OCI-LY1 (cell line): ENCODE measurements around the gene TECPR2.
A peak's percentile ranks its signal among the peaks of the same experiment; 100 is the strongest.

Source experiments
- H2AFZ ChIP-seq: fragments of 200-600 bp; sonication (generic), shearing (Covaris generic); 2 replicates; pipeline ENCODE4 v1.6.0; 2014; ENCODE audit warnings: antibody characterized with exemption, mild to moderate bottlenecking, low read length
- H3F3A ChIP-seq: fragments of 200-600 bp; sonication (generic), shearing (Covaris generic); 2 replicates; pipeline ENCODE4 v1.6.0; 2014; ENCODE audit warnings: mild to moderate bottlenecking, antibody characterized with exemption, low read length, moderate library complexity; ENCODE audit not compliant: insufficient read depth
- H3K27ac ChIP-seq: fragments of 200-600 bp; sonication (generic); 2 replicates; pipeline ENCODE4 v1.5.1; 2014; ENCODE audit warnings: low read length, mixed run types, mild to moderate bottlenecking, low read depth; ENCODE audit not compliant: poor library complexity, severe bottlenecking
- H3K27me3 ChIP-seq: fragments of 200-600 bp; sonication (generic); 2 replicates; pipeline ENCODE4 v1.6.0; 2014; ENCODE audit warnings: antibody characterized with exemption, mild to moderate bottlenecking, low read length, moderate library complexity; ENCODE audit not compliant: insufficient read depth
- H3K36me3 ChIP-seq: fragments of 200-600 bp; sonication (generic); 2 replicates; pipeline ENCODE4 v1.6.1; 2014; ENCODE audit warnings: mild to moderate bottlenecking, antibody characterized with exemption, low read length, moderate library complexity, mixed read lengths; ENCODE audit not compliant: insufficient read depth
- H3K4me1 ChIP-seq: fragments of 200-600 bp; sonication (generic); 2 replicates; pipeline ENCODE4 v1.5.1; 2014; ENCODE audit warnings: mild to moderate bottlenecking, low read length, moderate library complexity; ENCODE audit not compliant: insufficient read depth, severe bottlenecking
- H3K4me2 ChIP-seq: fragments of 200-600 bp; sonication (generic), shearing (Covaris generic); 2 replicates; pipeline ENCODE4 v1.6.1; 2014; ENCODE audit warnings: low read length
- H3K4me3 ChIP-seq: fragments of 200-600 bp; sonication (generic); 2 replicates; pipeline ENCODE4 v1.5.1; 2014; ENCODE audit warnings: low read length, low read depth, mild to moderate bottlenecking, mixed read lengths; ENCODE audit not compliant: poor library complexity, severe bottlenecking
- H3K79me2 ChIP-seq: fragments of 200-600 bp; shearing (Covaris generic); 2 replicates; pipeline ENCODE4 v1.6.1; 2016; ENCODE audit warnings: mixed run types, low read length, mixed read lengths; ENCODE audit not compliant: insufficient read depth
- H3K9ac ChIP-seq: fragments of 200-600 bp; sonication (generic), shearing (Covaris generic); 2 replicates; pipeline ENCODE4 v1.6.1; 2014; ENCODE audit warnings: mild to moderate bottlenecking, low read length, mixed read lengths
- H3K9me2 ChIP-seq: fragments of 200-600 bp; sonication (generic), shearing (Covaris generic); 2 replicates; pipeline ENCODE4 v1.6.1; 2014; ENCODE audit warnings: low read depth, mild to moderate bottlenecking, low read length, mixed read lengths
- H3K9me3 ChIP-seq: fragments of 200-600 bp; shearing (Covaris generic); 2 replicates; pipeline ENCODE4 v1.6.1; 2014; ENCODE audit warnings: low read length, mixed read lengths
- H4K20me1 ChIP-seq: fragments of 200-600 bp; sonication (generic), shearing (Covaris generic); 2 replicates; pipeline ENCODE4 v1.6.0; 2016; ENCODE audit warnings: mild to moderate bottlenecking, low read length; ENCODE audit not compliant: insufficient read depth
- EZH2 ChIP-seq: fragments of 200-600 bp; sonication (generic), shearing (Covaris generic); IDR thresholded peaks from 2 replicates; pipeline ENCODE4 v1.8.0; 2017; ENCODE audit warnings: borderline replicate concordance, mixed run types, mild to moderate bottlenecking, antibody characterized with exemption, low read length, moderate library complexity, mixed read lengths
- TF ChIP-seq, protein P1 (sequence below): fragments of 200-600 bp; sonication (generic), shearing (Covaris generic); IDR thresholded peaks from 2 replicates; pipeline ENCODE4 v1.5.1; 2017; ENCODE audit warnings: mild to moderate bottlenecking, antibody characterized with exemption, low read length, moderate library complexity, mixed read lengths

Gene TECPR2

DNA sequence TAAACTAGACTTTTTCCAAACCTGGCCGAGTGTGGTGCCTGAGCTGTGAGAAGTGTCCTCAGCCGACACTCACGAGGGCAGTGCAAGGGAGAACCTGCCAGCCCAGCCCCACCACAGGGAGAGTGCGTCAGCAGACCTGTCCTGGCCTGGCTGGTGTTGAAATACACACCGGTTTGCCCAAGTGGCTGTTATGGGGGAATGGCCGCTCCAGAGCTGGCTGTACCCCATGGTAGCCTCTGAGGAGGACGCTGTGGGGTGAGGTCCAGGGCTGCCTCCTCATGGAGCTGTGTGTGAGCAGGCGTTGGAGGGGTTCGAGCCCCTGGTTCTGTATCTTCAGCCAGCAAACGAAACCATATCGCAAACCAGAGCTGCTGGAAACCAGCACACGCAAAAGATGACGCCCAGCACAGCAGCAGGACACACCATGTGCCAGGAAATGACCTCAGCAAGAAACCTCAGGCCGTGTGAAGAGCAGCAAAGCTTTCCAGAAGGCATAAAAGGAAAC lies 137.5 kb downstream of the TECPR2 start:
- Histone ChIP-seq H3K4me2 (no peak overlapping the region), H3K79me2 (no peaks in the 10 kb centered on the region), H3F3A (no peaks in the 10 kb centered on the region), H3K27ac (no peak overlapping the region), H3K27me3 (no peaks in the 10 kb centered on the region), H3K4me1 (no peaks in the 10 kb centered on the region), H2AFZ (no peak overlapping the region), H4K20me1 (no peaks in the 10 kb centered on the region), H3K9ac (no peak overlapping the region), H3K9me3 (no peaks in the 10 kb centered on the region), H3K36me3 (no peaks in the 10 kb centered on the region), H3K9me2 (no peaks in the 10 kb centered on the region), H3K4me3 (no peak overlapping the region)
- no peak for TF ChIP-seq EZH2
- TF ChIP-seq, protein P1, sequence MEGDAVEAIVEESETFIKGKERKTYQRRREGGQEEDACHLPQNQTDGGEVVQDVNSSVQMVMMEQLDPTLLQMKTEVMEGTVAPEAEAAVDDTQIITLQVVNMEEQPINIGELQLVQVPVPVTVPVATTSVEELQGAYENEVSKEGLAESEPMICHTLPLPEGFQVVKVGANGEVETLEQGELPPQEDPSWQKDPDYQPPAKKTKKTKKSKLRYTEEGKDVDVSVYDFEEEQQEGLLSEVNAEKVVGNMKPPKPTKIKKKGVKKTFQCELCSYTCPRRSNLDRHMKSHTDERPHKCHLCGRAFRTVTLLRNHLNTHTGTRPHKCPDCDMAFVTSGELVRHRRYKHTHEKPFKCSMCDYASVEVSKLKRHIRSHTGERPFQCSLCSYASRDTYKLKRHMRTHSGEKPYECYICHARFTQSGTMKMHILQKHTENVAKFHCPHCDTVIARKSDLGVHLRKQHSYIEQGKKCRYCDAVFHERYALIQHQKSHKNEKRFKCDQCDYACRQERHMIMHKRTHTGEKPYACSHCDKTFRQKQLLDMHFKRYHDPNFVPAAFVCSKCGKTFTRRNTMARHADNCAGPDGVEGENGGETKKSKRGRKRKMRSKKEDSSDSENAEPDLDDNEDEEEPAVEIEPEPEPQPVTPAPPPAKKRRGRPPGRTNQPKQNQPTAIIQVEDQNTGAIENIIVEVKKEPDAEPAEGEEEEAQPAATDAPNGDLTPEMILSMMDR: no peak

DNA sequence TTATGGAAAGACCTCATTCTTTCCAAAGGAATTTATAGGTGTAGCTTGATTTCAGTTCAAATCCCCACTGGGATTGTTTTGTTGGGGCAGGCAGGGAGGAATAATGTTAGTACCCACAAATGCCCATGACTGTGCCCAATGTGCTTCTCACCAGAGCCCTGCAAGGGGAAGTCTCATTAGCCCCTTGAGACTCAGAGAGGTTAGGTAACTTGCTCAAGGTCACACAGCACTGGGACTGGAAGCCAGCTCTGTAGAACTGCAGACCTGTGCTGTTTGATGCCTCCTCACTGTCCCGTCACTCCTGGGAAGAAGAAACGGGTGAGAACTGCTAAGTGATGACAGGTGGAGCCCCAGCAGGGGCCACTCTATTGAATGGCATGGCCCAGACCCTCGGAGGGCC lies 138.0 kb downstream of the TECPR2 start:
- Histone ChIP-seq H3F3A (no peaks in the 10 kb centered on the region), H3K9me3 (no peaks in the 10 kb centered on the region), H3K79me2 (no peaks in the 10 kb centered on the region), H3K9me2 (no peaks in the 10 kb centered on the region), H3K4me3 (no peak overlapping the region), H3K27ac (no peak overlapping the region), H4K20me1 (no peaks in the 10 kb centered on the region), H3K36me3 (no peaks in the 10 kb centered on the region), H2AFZ (no peak overlapping the region), H3K27me3 (no peaks in the 10 kb centered on the region), H3K9ac (no peak overlapping the region), H3K4me2 (no peak overlapping the region), H3K4me1 (no peaks in the 10 kb centered on the region)
- TF ChIP-seq, protein P1: no peak
- TF ChIP-seq EZH2: no peak

DNA sequence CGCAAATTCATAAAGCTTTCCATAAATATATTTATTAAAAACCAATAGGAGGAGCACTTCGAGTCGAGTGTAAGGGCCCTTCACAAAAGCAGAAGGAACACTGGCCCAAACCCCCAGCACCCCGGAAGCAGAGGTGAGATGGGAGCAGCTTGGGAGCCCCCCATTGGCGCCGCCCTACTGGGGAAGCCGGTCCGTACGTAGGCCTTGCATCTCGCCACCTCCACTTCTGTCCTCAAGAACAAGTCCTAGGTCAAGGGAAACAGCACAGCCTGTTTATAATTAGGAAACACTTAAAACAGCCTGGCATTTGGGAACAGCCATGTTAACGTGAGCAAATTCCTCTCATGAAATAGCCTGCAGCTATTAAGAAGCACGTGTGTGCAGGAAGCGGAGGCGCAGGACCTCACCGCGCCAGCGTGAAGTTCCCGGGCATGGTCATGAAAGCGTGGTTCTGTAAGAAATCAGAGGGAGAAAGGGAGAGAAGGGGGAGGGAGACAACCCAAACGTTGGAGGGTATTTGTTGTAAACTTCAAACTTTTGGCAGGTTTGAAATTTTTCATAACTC lies 139.1 kb downstream of the TECPR2 start:
- no peaks in the 10 kb centered on the region for H3K4me1 ChIP-seq
- TF ChIP-seq, protein P1: peak; percentile 26; the same call in 1 of the 2 replicates
- TF ChIP-seq EZH2: no peak
- no peaks in the 10 kb centered on the region for H3K79me2 ChIP-seq
- H3K9me3 ChIP-seq: no peaks in the 10 kb centered on the region
- H3K27ac ChIP-seq: no peak overlapping the region
- no peak overlapping the region for H2AFZ ChIP-seq
- no peaks in the 10 kb centered on the region for H3F3A ChIP-seq
- H4K20me1 ChIP-seq: no peaks in the 10 kb centered on the region
- no peak overlapping the region for H3K9ac ChIP-seq
- H3K9me2 ChIP-seq: no peaks in the 10 kb centered on the region
- H3K4me3 ChIP-seq: no peak overlapping the region
- H3K4me2 ChIP-seq: no peak overlapping the region
- no peaks in the 10 kb centered on the region for H3K27me3 ChIP-seq
- no peaks in the 10 kb centered on the region for H3K36me3 ChIP-seq
